Kidney (tissue), 14 donors: ENCODE results near the gene SRGAP3. TPM values are rescaled to one million over a fixed set of nuclear protein-coding genes. Genes with fewer than 3 reads are reported as not detected.
A peak's percentile ranks its signal among the peaks of the same experiment; 100 is the strongest.

Experiments used
- DNase-seq, 5 donors: peaks; one replicate each; pipeline ENCODE4 v3.0.0-alpha.2; 2013 to 2020
- FAIRE-seq: peaks from 2 replicates; lab custom pipeline; 2012; peaks lifted over from hg19 to GRCh38; lab: Jason Lieb, UNC
- H3K27ac ChIP-seq, 2 donors: one replicate each; pipeline ENCODE4 v1.7.0; 2013; ENCODE audit warnings: low read depth in 2 of 2, low read length in 2 of 2, inconsistent platforms in 1 of 2
- H3K27me3 ChIP-seq: one replicate; pipeline ENCODE4 v1.7.1; 2013; ENCODE audit warnings: low read length, inconsistent platforms; ENCODE audit not compliant: control insufficient read depth, insufficient read depth
- H3K36me3 ChIP-seq, 3 donors: one replicate each; pipeline versions ENCODE4 v1.7.0 to v1.7.1; 2013; ENCODE audit warnings: low read length in 3 of 3, control low read depth in 1 of 3, inconsistent platforms in 1 of 3; ENCODE audit not compliant: insufficient read depth in 3 of 3, control insufficient read depth in 2 of 3
- H3K4me1 ChIP-seq, 3 donors: one replicate each; pipeline versions ENCODE4 v1.7.0 to v1.7.1; 2013; ENCODE audit warnings: low read length in 3 of 3, inconsistent platforms in 1 of 3, low read depth in 1 of 3; ENCODE audit not compliant: control insufficient read depth in 2 of 3, insufficient read depth in 2 of 3
- H3K4me3 ChIP-seq, 3 donors: one replicate each; pipeline versions ENCODE4 v1.7.0 to v1.8.1; 2013; ENCODE audit warnings: low read length in 3 of 3, control low read depth in 1 of 3, inconsistent platforms in 1 of 3
- H3K9ac ChIP-seq, 3 donors: one replicate each; pipeline versions ENCODE4 v1.7.0 to v1.7.1; 2013; ENCODE audit warnings: low read length in 3 of 3, control low read depth in 1 of 3, inconsistent platforms in 1 of 3
- H3K9me3 ChIP-seq, 3 donors: one replicate each; pipeline versions ENCODE4 v1.7.0 to v1.7.1; 2013; ENCODE audit warnings: low read length in 3 of 3, control low read depth in 1 of 3, inconsistent platforms in 1 of 3; ENCODE audit not compliant: control insufficient read depth in 2 of 3, insufficient read depth in 1 of 3
- intact Hi-C: fragments of 100-400 bp; cut with DNase I; formaldehyde crosslinking; loops from one replicate; pipeline ENCODE4 v1.11.1; 2022
- polyA plus RNA-seq: library from polyadenylated mRNA; stranded (reverse); fragments of 350-450 nt; fragmentation: Illumina TruSeq; extraction: RNeasy Lipid Tissue Mini Kit (QIAGEN cat#74804); gene quantifications from one replicate; pipeline ENCODE4 v1.2.3, GENCODE V29; 2014; ENCODE audit warnings: low read depth, low replicate concordance; ENCODE audit not compliant: insufficient read depth
- total RNA-seq: library from RNA; stranded (reverse); fragmentation: NEBNext Ultra II Directional; extraction: Animal tissue kit (Norgen Biotek cat#: 25700); gene quantifications from one replicate; pipeline ENCODE4 v1.2.1, GENCODE V29; 2021
- TF ChIP-seq, protein P1 (sequence below): IDR thresholded peaks from 3 replicates; pipeline ENCODE4 v1.5.1; 2012; ENCODE audit warnings: mild to moderate bottlenecking, moderate library complexity, borderline replicate concordance; ENCODE audit not compliant: insufficient read depth; ENCODE audit errors: extremely low read depth
- donor health status: control.
- donor health status: control.
- donor health status: control.
- donor health status: control.
- donor health status: control.
- donor health status: DM: yes; HTN: yes; CAD: no.
- donor health status: Normal renal cell carcinoma (clear cell type).

The SRGAP3 gene
- total and polyA plus RNA-seq, 2 donors from 2014 or later: 4.1 to 24.3 TPM

DNA sequence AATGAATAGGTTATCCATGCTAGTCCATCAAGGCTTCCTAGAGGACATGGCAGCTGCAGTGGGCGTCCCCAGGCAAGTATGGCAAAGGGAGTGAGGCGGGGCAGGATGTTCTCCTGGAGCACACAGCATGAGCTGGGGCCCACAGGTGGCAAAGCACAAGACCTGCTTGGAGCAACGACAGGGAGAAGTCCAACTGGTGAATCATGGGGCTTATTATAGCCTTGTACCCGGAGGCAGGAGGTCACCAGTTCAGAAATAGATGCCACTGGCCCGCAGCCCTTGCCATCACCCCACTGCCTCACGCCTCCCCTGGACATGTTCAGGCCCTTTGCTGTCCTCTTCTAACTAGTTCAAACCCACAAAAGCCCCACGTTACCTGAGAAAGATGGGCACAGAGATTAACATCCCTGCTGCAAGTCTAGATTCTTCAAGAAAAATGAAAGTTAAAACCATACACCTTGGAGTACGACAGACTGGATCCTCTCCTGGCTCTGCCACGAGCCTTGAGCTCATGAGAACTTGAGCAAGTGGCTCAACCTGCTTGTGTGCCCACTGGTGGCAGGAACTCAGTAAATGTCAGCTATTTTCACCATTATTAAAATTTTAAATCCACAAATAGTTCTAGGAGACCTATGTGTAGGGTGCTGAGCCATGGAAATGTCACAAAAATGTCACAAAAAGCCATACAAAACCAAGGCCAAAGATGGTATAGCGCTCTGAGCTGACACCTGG is 1.8 kb upstream of the SRGAP3 start:
- H3K4me3 ChIP-seq: no peak overlapping the region
- TF ChIP-seq, protein P1, sequence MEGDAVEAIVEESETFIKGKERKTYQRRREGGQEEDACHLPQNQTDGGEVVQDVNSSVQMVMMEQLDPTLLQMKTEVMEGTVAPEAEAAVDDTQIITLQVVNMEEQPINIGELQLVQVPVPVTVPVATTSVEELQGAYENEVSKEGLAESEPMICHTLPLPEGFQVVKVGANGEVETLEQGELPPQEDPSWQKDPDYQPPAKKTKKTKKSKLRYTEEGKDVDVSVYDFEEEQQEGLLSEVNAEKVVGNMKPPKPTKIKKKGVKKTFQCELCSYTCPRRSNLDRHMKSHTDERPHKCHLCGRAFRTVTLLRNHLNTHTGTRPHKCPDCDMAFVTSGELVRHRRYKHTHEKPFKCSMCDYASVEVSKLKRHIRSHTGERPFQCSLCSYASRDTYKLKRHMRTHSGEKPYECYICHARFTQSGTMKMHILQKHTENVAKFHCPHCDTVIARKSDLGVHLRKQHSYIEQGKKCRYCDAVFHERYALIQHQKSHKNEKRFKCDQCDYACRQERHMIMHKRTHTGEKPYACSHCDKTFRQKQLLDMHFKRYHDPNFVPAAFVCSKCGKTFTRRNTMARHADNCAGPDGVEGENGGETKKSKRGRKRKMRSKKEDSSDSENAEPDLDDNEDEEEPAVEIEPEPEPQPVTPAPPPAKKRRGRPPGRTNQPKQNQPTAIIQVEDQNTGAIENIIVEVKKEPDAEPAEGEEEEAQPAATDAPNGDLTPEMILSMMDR: no peak
- no peak for FAIRE-seq
- intact Hi-C loops: no loop called here
- no peak for DNase-seq
- H3K9me3 ChIP-seq: no peaks in the 10 kb centered on the region
- no peak overlapping the region for H3K27ac ChIP-seq
- H3K9ac ChIP-seq: no peak overlapping the region
- peaks cover 6 to 13% (median 11%) of the 10 kb centered on the region in 3 donors for H3K4me1 ChIP-seq
- no peaks in the 10 kb centered on the region for H3K27me3 ChIP-seq
- no peaks in the 10 kb centered on the region for H3K36me3 ChIP-seq

DNA sequence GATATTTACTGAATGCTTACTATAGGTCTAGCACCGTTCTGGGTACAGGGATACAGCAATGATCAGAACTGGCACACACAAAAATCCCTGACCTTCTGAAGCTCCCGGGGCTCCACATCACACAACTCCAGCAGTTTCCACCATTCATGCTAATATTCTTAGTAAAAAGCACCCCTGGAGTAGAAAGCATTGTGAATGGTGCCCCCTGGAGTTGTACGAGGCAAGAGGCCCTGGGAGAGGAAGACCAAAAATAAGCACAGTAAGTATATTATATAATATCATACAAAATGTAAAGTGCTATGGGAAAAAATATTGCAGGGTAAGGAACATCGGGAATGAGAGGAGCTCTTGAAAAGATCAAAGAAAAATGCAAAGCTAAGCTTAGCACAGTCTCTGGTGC is 790 bp upstream of the SRGAP3 start:
- Histone ChIP-seq H3K9ac (peak overlapping the region in 1 of 3 donors; percentile 8), H3K4me1 (peaks cover 6 to 13% (median 11%) of the 10 kb centered on the region in 3 donors), H3K27me3 (no peaks in the 10 kb centered on the region), H3K36me3 (no peaks in the 10 kb centered on the region), H3K27ac (peak overlapping the region in 1 of 2 donors; percentile 29), H3K4me3 (peak overlapping the region in 1 of 3 donors; percentile 73), H3K9me3 (no peaks in the 10 kb centered on the region)
- FAIRE-seq (no peak), DNase-seq (peak in 1 of 5 donors; percentile 45)
- TF ChIP-seq, protein P1: no peak
- intact Hi-C loops: no loop called here

DNA sequence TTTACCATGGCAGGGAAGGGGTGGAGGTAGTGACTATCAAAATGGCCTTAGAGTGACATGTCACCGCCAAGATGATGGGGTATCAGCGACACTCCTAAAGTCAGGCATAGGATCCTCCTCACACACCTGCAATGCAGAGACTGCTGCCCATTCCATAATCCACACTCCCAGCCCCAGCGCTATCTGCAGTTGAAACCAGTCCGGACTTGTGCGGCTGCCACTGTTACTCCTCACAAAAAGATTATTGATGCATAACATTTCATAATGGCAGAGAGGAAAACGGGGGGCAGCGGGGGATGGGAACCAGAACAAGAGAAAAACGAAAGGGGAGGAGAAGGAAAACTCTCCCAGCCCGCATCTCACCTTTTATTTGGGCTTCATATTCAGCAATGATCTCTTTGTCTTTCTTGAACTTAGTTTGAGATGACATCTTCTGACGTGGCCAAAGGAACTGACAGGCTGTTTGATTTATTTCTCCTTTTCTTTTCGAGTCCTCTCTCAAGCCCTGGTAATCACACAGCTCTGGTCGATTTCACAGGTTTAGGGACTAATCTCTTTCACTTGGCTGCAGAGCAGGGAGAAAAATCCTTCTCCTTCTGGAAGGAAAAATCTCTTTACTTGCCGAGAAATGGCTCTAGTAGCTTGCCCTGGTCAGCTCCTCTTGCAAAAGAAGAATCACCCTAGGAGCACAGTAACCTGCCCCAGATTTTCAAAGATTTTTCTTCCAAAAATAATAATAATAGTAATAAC is 749 bp downstream of the SRGAP3 start:
- intact Hi-C loops: no loop called here
- Histone ChIP-seq H3K9ac (peak overlapping the region; percentile 46 to 95 (median 62)), H3K27ac (peak overlapping the region; percentile 0 to 13), H3K4me3 (peak overlapping the region; percentile 73 to 98 (median 84)), H3K9me3 (no peaks in the 10 kb centered on the region), H3K36me3 (no peaks in the 10 kb centered on the region), H3K27me3 (no peaks in the 10 kb centered on the region), H3K4me1 (peaks cover 6 to 13% (median 11%) of the 10 kb centered on the region in 3 donors)
- FAIRE-seq (no peak), DNase-seq (peak; percentile 49 to 71 (median 60))
- TF ChIP-seq, protein P1: no peak
